Measurements from ENCODE around the gene NR3C2. TPM values are rescaled to one million over a fixed set of nuclear protein-coding genes. Genes with fewer than 3 reads are reported as not detected.

The NR3C2 gene
- total RNA-seq, 1 donor from 2014 or later, result 2.5 TPM

GRCh38 chr4:148118633-148119032 is 323.6 kb downstream of the NR3C2 start:
- H3K4me1 ChIP-seq (ENCODE audit: insufficient read depth, low read length), result no peaks in the 10 kb centered on the region
- peaks cover 5% of the 10 kb centered on the region for H3K36me3 Mint-ChIP-seq (ENCODE audit: low read depth, unreplicated experiment)

GRCh38 chr4:148118179-148118578 is 324.0 kb downstream of the NR3C2 start:
- Histone ChIP-seq H3K36me3 (ENCODE audit: insufficient read depth, low read length) (no peaks in the 10 kb centered on the region), H3K27me3 (ENCODE audit: insufficient read depth, low read length) (no peaks in the 10 kb centered on the region), H3K9ac (ENCODE audit: low read length) (no peak overlapping the region), H3K4me3 (ENCODE audit: insufficient read depth, low read depth, low read length) (no peak overlapping the region), H3K4me2 (ENCODE audit: low read length) (no peak overlapping the region), H4K20me1 (ENCODE audit: insufficient read depth, low read length) (no peaks in the 10 kb centered on the region), H2AFZ (ENCODE audit: low read depth, low read length) (no peak overlapping the region), H3K79me2 (ENCODE audit: insufficient read depth, low read length) (no peaks in the 10 kb centered on the region), H3K9me3 (ENCODE audit: insufficient read depth, low read depth, low read length) (peaks cover 2% of the 10 kb centered on the region), H3K27ac (ENCODE audit: low read depth, low read length) (no peak overlapping the region), H3K4me1 (ENCODE audit: insufficient read depth, low read length) (no peaks in the 10 kb centered on the region)
- no peak overlapping the region for H3K4me3 Mint-ChIP-seq (ENCODE audit: unreplicated experiment)
- H3K36me3 Mint-ChIP-seq (ENCODE audit: low read depth, unreplicated experiment), result peaks cover 5% of the 10 kb centered on the region
- no peak for TF ChIP-seq EZH2 (IDR thresholded peaks at IDR 0.05; ENCODE audit: insufficient read depth, low read length)
- no peak for TF ChIP-seq CTCF (IDR thresholded peaks at IDR 0.05; ENCODE audit: insufficient read depth, low read depth, low read length)
- H3K4me1 Mint-ChIP-seq (ENCODE audit: low read depth, unreplicated experiment), result peaks cover 5% of the 10 kb centered on the region
- H3K9me3 Mint-ChIP-seq (ENCODE audit: unreplicated experiment), result peaks cover 7% of the 10 kb centered on the region
- peaks cover 2% of the 10 kb centered on the region for H3K27me3 Mint-ChIP-seq (ENCODE audit: low read depth, unreplicated experiment)
- DNase-seq (ENCODE audit: low read depth) (no peak), FAIRE-seq (no peak)
- no peak overlapping the region for H3K27ac Mint-ChIP-seq (ENCODE audit: unreplicated experiment)

More at GRCh38 chr4:148118633-148119032, 323.6 kb downstream of the NR3C2 start:
- no peak overlapping the region for H3K4me2 ChIP-seq (ENCODE audit: low read length)
- H4K20me1 ChIP-seq (ENCODE audit: insufficient read depth, low read length), result no peaks in the 10 kb centered on the region
- no peak overlapping the region for H3K9ac ChIP-seq (ENCODE audit: low read length)
- peaks cover 5% of the 10 kb centered on the region for H3K9me3 ChIP-seq (ENCODE audit: insufficient read depth, low read depth, low read length)
- Mint-ChIP-seq H3K4me3 (ENCODE audit: unreplicated experiment) (no peak overlapping the region), H3K27me3 (ENCODE audit: low read depth, unreplicated experiment) (peaks cover 2% of the 10 kb centered on the region), H3K4me1 (ENCODE audit: low read depth, unreplicated experiment) (peaks cover 5% of the 10 kb centered on the region), H3K9me3 (ENCODE audit: unreplicated experiment) (peaks cover 12% of the 10 kb centered on the region), H3K27ac (ENCODE audit: unreplicated experiment) (no peak overlapping the region)
- no peak overlapping the region for H2AFZ ChIP-seq (ENCODE audit: low read depth, low read length)
- H3K4me3 ChIP-seq (ENCODE audit: insufficient read depth, low read depth, low read length), result no peak overlapping the region
- no peak overlapping the region for H3K27ac ChIP-seq (ENCODE audit: low read depth, low read length)
- no peaks in the 10 kb centered on the region for H3K36me3 ChIP-seq (ENCODE audit: insufficient read depth, low read length)
- H3K79me2 ChIP-seq (ENCODE audit: insufficient read depth, low read length), result no peaks in the 10 kb centered on the region
- H3K27me3 ChIP-seq (ENCODE audit: insufficient read depth, low read length), result no peaks in the 10 kb centered on the region
- FAIRE-seq (no peak), DNase-seq (ENCODE audit: low read depth) (no peak)
- TF ChIP-seq EZH2 (IDR thresholded peaks at IDR 0.05; ENCODE audit: insufficient read depth, low read length) (no peak), CTCF (IDR thresholded peaks at IDR 0.05; ENCODE audit: insufficient read depth, low read depth, low read length) (no peak)

- Mint-ChIP-seq H3K27ac (ENCODE audit: unreplicated experiment) (no peak overlapping the region), H3K4me1 (ENCODE audit: low read depth, unreplicated experiment) (peaks cover 11% of the 10 kb centered on the region), H3K9me3 (ENCODE audit: unreplicated experiment) (peaks cover 5% of the 10 kb centered on the region), H3K4me3 (ENCODE audit: unreplicated experiment) (no peak overlapping the region), H3K27me3 (ENCODE audit: low read depth, unreplicated experiment) (peaks cover 2% of the 10 kb centered on the region), H3K36me3 (ENCODE audit: low read depth, unreplicated experiment) (peaks cover 2% of the 10 kb centered on the region)
- H4K20me1 ChIP-seq (ENCODE audit: insufficient read depth, low read length), result no peaks in the 10 kb centered on the region
- H3K4me2 ChIP-seq (ENCODE audit: low read length), result no peak overlapping the region
- no peaks in the 10 kb centered on the region for H3K79me2 ChIP-seq (ENCODE audit: insufficient read depth, low read length)
- FAIRE-seq (no peak), DNase-seq (ENCODE audit: low read depth) (no peak)
- no peak overlapping the region for H3K4me3 ChIP-seq (ENCODE audit: insufficient read depth, low read depth, low read length)
- TF ChIP-seq CTCF (IDR thresholded peaks at IDR 0.05; ENCODE audit: insufficient read depth, low read depth, low read length) (no peak), EZH2 (IDR thresholded peaks at IDR 0.05; ENCODE audit: insufficient read depth, low read length) (no peak)
- no peaks in the 10 kb centered on the region for H3K27me3 ChIP-seq (ENCODE audit: insufficient read depth, low read length)
- peaks cover 11% of the 10 kb centered on the region for H3K4me1 ChIP-seq (ENCODE audit: insufficient read depth, low read length)
- no peaks in the 10 kb centered on the region for H3K9me3 ChIP-seq (ENCODE audit: insufficient read depth, low read depth, low read length)
- no peak overlapping the region for H2AFZ ChIP-seq (ENCODE audit: low read depth, low read length)
- H3K27ac ChIP-seq (ENCODE audit: low read depth, low read length), result no peak overlapping the region
- no peak overlapping the region for H3K9ac ChIP-seq (ENCODE audit: low read length)
- H3K36me3 ChIP-seq (ENCODE audit: insufficient read depth, low read length), result no peaks in the 10 kb centered on the region
Observed at GRCh38 chr4:148116969-148117368, 325.2 kb downstream of the NR3C2 start.
